ENCODE results near the gene MCC. TPM values are rescaled to one million over a fixed set of nuclear protein-coding genes. Genes with fewer than 3 reads are reported as not detected.

The MCC gene
- total and polyA plus RNA-seq, 2 donors (not counting 1 experiment from before 2014, with no cell fraction given): 3.2 to 41.3 TPM

DNA sequence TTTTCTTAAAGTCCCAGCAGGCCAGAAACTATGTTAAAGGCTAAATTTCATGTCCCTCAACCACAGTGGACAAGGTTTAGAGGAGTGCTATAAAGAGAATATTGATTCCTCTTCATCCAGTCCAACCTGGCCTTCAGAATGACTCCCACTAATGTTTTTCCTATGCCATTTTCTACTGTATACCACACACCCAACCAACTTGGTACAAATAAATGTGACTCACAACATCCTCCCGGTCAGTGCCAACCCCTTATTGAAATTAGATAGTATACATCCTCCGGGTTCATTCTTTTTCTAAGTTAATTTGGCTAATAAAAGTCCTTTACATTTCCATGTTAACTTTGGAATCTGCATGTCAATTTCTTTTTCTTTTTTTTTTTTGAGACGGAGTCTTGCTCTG, 268.6 kb downstream of the MCC start:
- no peaks in the 10 kb centered on the region for H4K20me1 ChIP-seq (ENCODE audit: control insufficient read depth, extremely low read depth, insufficient read depth, low read length)
- TF ChIP-seq, protein P1, sequence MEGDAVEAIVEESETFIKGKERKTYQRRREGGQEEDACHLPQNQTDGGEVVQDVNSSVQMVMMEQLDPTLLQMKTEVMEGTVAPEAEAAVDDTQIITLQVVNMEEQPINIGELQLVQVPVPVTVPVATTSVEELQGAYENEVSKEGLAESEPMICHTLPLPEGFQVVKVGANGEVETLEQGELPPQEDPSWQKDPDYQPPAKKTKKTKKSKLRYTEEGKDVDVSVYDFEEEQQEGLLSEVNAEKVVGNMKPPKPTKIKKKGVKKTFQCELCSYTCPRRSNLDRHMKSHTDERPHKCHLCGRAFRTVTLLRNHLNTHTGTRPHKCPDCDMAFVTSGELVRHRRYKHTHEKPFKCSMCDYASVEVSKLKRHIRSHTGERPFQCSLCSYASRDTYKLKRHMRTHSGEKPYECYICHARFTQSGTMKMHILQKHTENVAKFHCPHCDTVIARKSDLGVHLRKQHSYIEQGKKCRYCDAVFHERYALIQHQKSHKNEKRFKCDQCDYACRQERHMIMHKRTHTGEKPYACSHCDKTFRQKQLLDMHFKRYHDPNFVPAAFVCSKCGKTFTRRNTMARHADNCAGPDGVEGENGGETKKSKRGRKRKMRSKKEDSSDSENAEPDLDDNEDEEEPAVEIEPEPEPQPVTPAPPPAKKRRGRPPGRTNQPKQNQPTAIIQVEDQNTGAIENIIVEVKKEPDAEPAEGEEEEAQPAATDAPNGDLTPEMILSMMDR (conservative IDR thresholded peaks at IDR 0.05 in 1 of 2, IDR thresholded peaks at IDR 0.05 in 1 of 2; ENCODE audit: low read depth in 1 of 2, low read length in 2 of 2): no peak
- no peak for TF ChIP-seq EZH2 (IDR thresholded peaks at IDR 0.05; ENCODE audit: low read length, missing control alignments)
- no peak overlapping the region for H2AFZ ChIP-seq (ENCODE audit: low read length)
- H3K4me3 ChIP-seq (replicated peaks in 1 of 4; ENCODE audit: control extremely low read depth in 1 of 4, insufficient read depth in 1 of 4, low read depth in 3 of 4, low read length in 4 of 4): no peak overlapping the region
- H3K27ac ChIP-seq (ENCODE audit: insufficient read depth, low read length): no peak overlapping the region
- no peaks in the 10 kb centered on the region for H3K27me3 ChIP-seq (ENCODE audit: control insufficient read depth, insufficient read depth, low read length)
- H3K9me3 ChIP-seq (ENCODE audit: control insufficient read depth, insufficient read depth, low read depth, low read length): no peaks in the 10 kb centered on the region
- H3K36me3 ChIP-seq (ENCODE audit: control insufficient read depth, insufficient read depth, low read length): no peaks in the 10 kb centered on the region
- DNase-seq (ENCODE audit: low read depth in 2 of 2): no peak
- no peaks in the 10 kb centered on the region for H3K79me2 ChIP-seq (ENCODE audit: control insufficient read depth, insufficient read depth, low read length)
- H3K9ac ChIP-seq (ENCODE audit: insufficient read depth, low read length): no peak overlapping the region
- no peak overlapping the region for H3K4me2 ChIP-seq (ENCODE audit: extremely low read depth, insufficient read depth, low read length)
- H3K4me1 ChIP-seq (ENCODE audit: control insufficient read depth, extremely low read depth, insufficient read depth, low read length): no peaks in the 10 kb centered on the region

DNA sequence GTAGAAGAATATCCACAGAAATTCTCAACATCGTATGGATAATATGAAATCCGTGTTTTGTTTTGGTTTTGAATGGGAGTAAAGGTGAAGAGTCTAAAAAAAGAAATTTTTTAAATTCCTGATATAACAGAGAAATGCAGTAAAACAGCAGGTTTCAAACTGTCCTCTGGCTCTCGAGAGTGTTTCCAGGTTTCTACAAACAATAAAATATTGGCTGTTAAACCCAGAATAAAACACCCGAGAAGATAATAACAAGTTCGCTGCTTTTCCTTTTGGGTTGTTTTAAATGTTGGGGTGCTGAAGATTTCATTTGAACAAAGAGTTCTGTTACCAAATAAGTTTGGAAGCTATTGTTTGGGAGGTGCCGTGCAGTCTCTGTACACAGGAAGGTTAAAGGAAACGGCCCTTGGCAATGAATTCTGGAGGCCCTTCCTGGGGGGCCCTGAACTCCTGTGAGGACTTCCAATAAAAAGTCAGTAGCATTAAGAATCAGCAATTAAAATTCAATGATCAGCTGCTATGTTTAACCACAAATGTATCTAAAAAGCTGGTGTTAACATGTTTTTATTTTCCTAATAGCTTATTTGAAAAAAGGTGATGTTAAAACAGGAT, 269.2 kb downstream of the MCC start:
- Histone ChIP-seq H3K36me3 (ENCODE audit: control insufficient read depth, insufficient read depth, low read length) (no peaks in the 10 kb centered on the region), H3K9ac (ENCODE audit: insufficient read depth, low read length) (no peak overlapping the region), H3K4me2 (ENCODE audit: extremely low read depth, insufficient read depth, low read length) (no peak overlapping the region), H3K27ac (ENCODE audit: insufficient read depth, low read length) (no peak overlapping the region), H3K79me2 (ENCODE audit: control insufficient read depth, insufficient read depth, low read length) (no peaks in the 10 kb centered on the region), H2AFZ (ENCODE audit: low read length) (no peak overlapping the region), H4K20me1 (ENCODE audit: control insufficient read depth, extremely low read depth, insufficient read depth, low read length) (no peaks in the 10 kb centered on the region), H3K4me3 (replicated peaks in 1 of 4; ENCODE audit: control extremely low read depth in 1 of 4, insufficient read depth in 1 of 4, low read depth in 3 of 4, low read length in 4 of 4) (no peak overlapping the region), H3K9me3 (ENCODE audit: control insufficient read depth, insufficient read depth, low read depth, low read length) (no peaks in the 10 kb centered on the region), H3K27me3 (ENCODE audit: control insufficient read depth, insufficient read depth, low read length) (no peaks in the 10 kb centered on the region), H3K4me1 (ENCODE audit: control insufficient read depth, extremely low read depth, insufficient read depth, low read length) (no peaks in the 10 kb centered on the region)
- no peak for DNase-seq (ENCODE audit: low read depth in 2 of 2)
- TF ChIP-seq EZH2 (IDR thresholded peaks at IDR 0.05; ENCODE audit: low read length, missing control alignments): no peak
- TF ChIP-seq, protein P1 (conservative IDR thresholded peaks at IDR 0.05 in 1 of 2, IDR thresholded peaks at IDR 0.05 in 1 of 2; ENCODE audit: low read depth in 1 of 2, low read length in 2 of 2): no peak

DNA sequence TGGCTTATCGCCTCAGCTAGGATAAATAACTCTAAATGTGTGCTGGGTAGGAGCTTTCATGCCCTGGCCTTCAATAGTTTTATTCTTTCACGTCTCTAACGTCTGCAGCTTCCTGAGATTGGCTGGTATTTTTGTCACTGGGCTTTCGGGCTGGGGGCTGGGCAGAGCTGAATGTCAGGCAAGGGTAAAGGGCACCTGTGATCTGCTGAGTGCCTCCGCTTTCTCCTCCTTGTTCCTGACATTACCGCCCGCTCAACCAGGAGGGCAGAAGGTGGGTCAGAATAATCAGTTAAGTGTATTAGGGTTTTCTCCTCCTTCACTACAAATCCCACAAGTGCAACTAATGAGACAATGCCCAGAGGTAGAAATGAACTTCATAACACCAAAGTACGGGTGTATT, 270.1 kb downstream of the MCC start:
- no peaks in the 10 kb centered on the region for H3K4me1 ChIP-seq (ENCODE audit: control insufficient read depth, extremely low read depth, insufficient read depth, low read length)
- no peak for TF ChIP-seq EZH2 (IDR thresholded peaks at IDR 0.05; ENCODE audit: low read length, missing control alignments)
- TF ChIP-seq, protein P1 (conservative IDR thresholded peaks at IDR 0.05 in 1 of 2, IDR thresholded peaks at IDR 0.05 in 1 of 2; ENCODE audit: low read depth in 1 of 2, low read length in 2 of 2): no peak
- no peaks in the 10 kb centered on the region for H3K36me3 ChIP-seq (ENCODE audit: control insufficient read depth, insufficient read depth, low read length)
- no peak overlapping the region for H3K4me3 ChIP-seq (replicated peaks in 1 of 4; ENCODE audit: control extremely low read depth in 1 of 4, insufficient read depth in 1 of 4, low read depth in 3 of 4, low read length in 4 of 4)
- no peaks in the 10 kb centered on the region for H3K27me3 ChIP-seq (ENCODE audit: control insufficient read depth, insufficient read depth, low read length)
- H4K20me1 ChIP-seq (ENCODE audit: control insufficient read depth, extremely low read depth, insufficient read depth, low read length): no peaks in the 10 kb centered on the region
- H3K27ac ChIP-seq (ENCODE audit: insufficient read depth, low read length): no peak overlapping the region
- no peaks in the 10 kb centered on the region for H3K9me3 ChIP-seq (ENCODE audit: control insufficient read depth, insufficient read depth, low read depth, low read length)
- no peak overlapping the region for H3K4me2 ChIP-seq (ENCODE audit: extremely low read depth, insufficient read depth, low read length)
- H2AFZ ChIP-seq (ENCODE audit: low read length): no peak overlapping the region
- no peak for DNase-seq (ENCODE audit: low read depth in 2 of 2)
- H3K79me2 ChIP-seq (ENCODE audit: control insufficient read depth, insufficient read depth, low read length): no peaks in the 10 kb centered on the region
- H3K9ac ChIP-seq (ENCODE audit: insufficient read depth, low read length): no peak overlapping the region
